NCI-H1048 (cell line): Measurements from ENCODE around the gene SGO2.
"Not testable (repeated sequence)": the region's sequence is repeated elsewhere in the genome, so short reads cannot be mapped to it uniquely, and the experiment has no call there.

Source experiments
- DNase-seq: peaks from one replicate; lab custom pipeline; 2025; lab: John Stamatoyannopoulos, UW

SGO2 gene

GRCh38 chr2:200596774-200597570 lies 71.0 kb downstream of the SGO2 start:
- no peak for DNase-seq

GRCh38 chr2:200599206-200599605 lies 73.2 kb downstream of the SGO2 start:
- no peak for DNase-seq

- no peak for DNase-seq
Measured at GRCh38 chr2:200600549-200601225, 74.7 kb downstream of the SGO2 start.

GRCh38 chr2:200602584-200602983 lies 76.6 kb downstream of the SGO2 start:
- no peak for DNase-seq

- DNase-seq: no peak
Measured at GRCh38 chr2:200603972-200604371, 78.0 kb downstream of the SGO2 start.

- DNase-seq: no peak
Measured at GRCh38 chr2:200604571-200605255, 78.7 kb downstream of the SGO2 start.

GRCh38 chr2:200608341-200609027 lies 82.5 kb downstream of the SGO2 start:
- no peak for DNase-seq

- DNase-seq: no peak
Measured at GRCh38 chr2:200609028-200609614, 83.1 kb downstream of the SGO2 start.

GRCh38 chr2:200610217-200610616 lies 84.2 kb downstream of the SGO2 start:
- DNase-seq: not testable (repeated sequence)

GRCh38 chr2:200613692-200614091 lies 87.7 kb downstream of the SGO2 start:
- DNase-seq: no peak

- DNase-seq: no peak
Measured at GRCh38 chr2:200614249-200614648, 88.2 kb downstream of the SGO2 start.

- DNase-seq: no peak
Measured at GRCh38 chr2:200615247-200615646, 89.2 kb downstream of the SGO2 start.

- DNase-seq: no peak
Measured at GRCh38 chr2:200616193-200616592, 90.2 kb downstream of the SGO2 start.

GRCh38 chr2:200616656-200617055 lies 90.6 kb downstream of the SGO2 start:
- no peak for DNase-seq

- DNase-seq: no peak
Measured at GRCh38 chr2:200617156-200618053, 91.4 kb downstream of the SGO2 start.

- no peak for DNase-seq
Measured at GRCh38 chr2:200618054-200618419, 92.0 kb downstream of the SGO2 start.

GRCh38 chr2:200618590-200619021 lies 92.6 kb downstream of the SGO2 start:
- DNase-seq: no peak

GRCh38 chr2:200619279-200619678 lies 93.3 kb downstream of the SGO2 start:
- no peak for DNase-seq

- no peak for DNase-seq
Measured at GRCh38 chr2:200620606-200621390, 94.8 kb downstream of the SGO2 start.

- DNase-seq: no peak
Measured at GRCh38 chr2:200622106-200622505, 96.1 kb downstream of the SGO2 start.
